Natural killer cell (primary cell): Measurements from ENCODE around the gene WDR93. TPM values are rescaled to one million over a fixed set of nuclear protein-coding genes. Genes with fewer than 3 reads are reported as not detected.

Experiments used
- ATAC-seq, 3 donors: fragments of 150-1000 bp in 2 of 3; fragments of 200-7000 bp in 1 of 3; cut with Tn5 transposase; 1 replicate in 1 of 3; 2 replicates in 2 of 3; pipeline ENCODE4 v1.10.0; 2021; ENCODE audit warnings: mild to moderate bottlenecking in 2 of 3, moderate library complexity in 2 of 3
- DNase-seq, 2 donors: peaks; one replicate each; pipeline versions ENCODE4 v3.0.0 to v3.0.0-alpha.2; 2013 to 2021; ENCODE audit warnings: mixed read lengths in 1 of 2
- H3K27ac ChIP-seq: one replicate; pipeline ENCODE4 v1.5.1; 2013; ENCODE audit warnings: mild to moderate bottlenecking, low read length
- H3K27me3 ChIP-seq: one replicate; pipeline ENCODE4 v1.6.1; 2013; ENCODE audit warnings: low read length; ENCODE audit not compliant: control insufficient read depth, insufficient read depth
- H3K36me3 ChIP-seq: one replicate; pipeline ENCODE4 v1.6.1; 2013; ENCODE audit warnings: low read length; ENCODE audit not compliant: control insufficient read depth, insufficient read depth
- H3K4me1 ChIP-seq: one replicate; pipeline ENCODE4 v1.6.1; 2013; ENCODE audit warnings: low read length; ENCODE audit not compliant: control insufficient read depth, insufficient read depth
- H3K4me3 ChIP-seq: one replicate; pipeline ENCODE4 v1.5.1; 2013; ENCODE audit warnings: low read length
- H3K9me3 ChIP-seq: one replicate; pipeline ENCODE4 v1.6.1; 2013; ENCODE audit warnings: low read length; ENCODE audit not compliant: control insufficient read depth, insufficient read depth
- H3K27ac Mint-ChIP-seq, 2 donors: one replicate each; pipeline ENCODE4 v1.8.0; 2022; ENCODE audit warnings: mild to moderate bottlenecking in 2 of 2, mixed read lengths in 2 of 2, moderate library complexity in 1 of 2
- H3K27me3 Mint-ChIP-seq, 2 donors: one replicate each; pipeline ENCODE4 v1.8.0; 2022; ENCODE audit warnings: low read depth in 2 of 2, mixed read lengths in 2 of 2
- H3K36me3 Mint-ChIP-seq: one replicate; pipeline ENCODE4 v1.8.0; 2022; ENCODE audit warnings: mixed read lengths
- H3K4me1 Mint-ChIP-seq, 2 donors: one replicate each; pipeline ENCODE4 v1.8.0; 2022; ENCODE audit warnings: mixed read lengths in 2 of 2
- H3K4me3 Mint-ChIP-seq: one replicate; pipeline ENCODE4 v1.8.0; 2022; ENCODE audit warnings: mild to moderate bottlenecking, moderate library complexity, mixed read lengths
- H3K9me3 Mint-ChIP-seq, 2 donors: one replicate each; pipeline ENCODE4 v1.8.0; 2022; ENCODE audit warnings: mixed read lengths in 2 of 2
- WGBS: methylation state at CpG from one replicate; pipeline ENCODE4 v1.1.7; 2013; ENCODE audit warnings: missing lambda C conversion rate; ENCODE audit not compliant: insufficient coverage; 5-methylcytosine and 5-hydroxymethylcytosine counted together
- intact Hi-C: fragments of 100-400 bp; cut with micrococcal nuclease; formaldehyde crosslinking; loops from one replicate; pipeline ENCODE4 v1.14.2; 2022
- total RNA-seq, 4 donors: library from RNA; stranded (reverse); fragments of 120-200 nt in 1 of 4; gene quantifications; one replicate each; pipeline versions ENCODE4 v1.2.3 to v1.2.4, GENCODE V29; 2013 to 2022
- TF ChIP-seq, protein P1 (sequence below): fragments of 200-600 bp; IDR thresholded peaks from one replicate; pipeline ENCODE4 v1.8.0; 2022; ENCODE audit warnings: antibody characterized with exemption

The WDR93 gene
- total RNA-seq, 3 donors from 2014 or later (not counting 1 experiment from before 2014, with no cell fraction given): 0.25 to 0.38 TPM; not detected in 1

DNA sequence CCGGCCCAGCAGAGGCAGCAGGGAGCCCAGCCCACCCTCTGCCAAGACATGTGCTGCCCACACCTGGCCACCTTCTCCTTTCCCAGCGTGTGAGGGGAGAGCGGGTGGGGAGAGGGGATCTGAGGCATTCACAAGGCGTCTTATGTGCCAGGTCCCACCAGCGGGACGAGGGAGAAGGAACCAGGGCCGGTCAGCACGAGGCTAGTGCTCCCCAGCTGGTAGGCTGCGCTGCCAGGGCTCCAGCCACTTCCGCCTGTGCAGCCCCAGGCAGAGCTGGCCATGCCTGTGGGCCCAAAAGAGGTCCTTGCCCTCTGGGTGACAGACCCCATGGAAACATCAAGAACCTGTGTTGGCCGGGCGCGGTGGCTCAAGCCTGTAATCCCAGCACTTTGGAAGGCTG, 54.5 kb downstream of the WDR93 start:
- no peaks in the 10 kb centered on the region for H3K27me3 Mint-ChIP-seq
- no peak for ATAC-seq
- no peaks in the 10 kb centered on the region for H3K36me3 Mint-ChIP-seq
- Histone ChIP-seq H3K4me3 (no peak overlapping the region), H3K36me3 (no peaks in the 10 kb centered on the region), H3K27ac (no peak overlapping the region), H3K9me3 (no peaks in the 10 kb centered on the region), H3K27me3 (peaks cover 2% of the 10 kb centered on the region), H3K4me1 (peaks cover 11% of the 10 kb centered on the region)
- H3K9me3 Mint-ChIP-seq: no peaks in the 10 kb centered on the region
- H3K4me3 Mint-ChIP-seq: no peak overlapping the region
- DNase-seq: no peak
- 92% methylated on average over 13 of the region's 13 CpGs for WGBS
- intact Hi-C loops: no loop called here
- TF ChIP-seq, protein P1, sequence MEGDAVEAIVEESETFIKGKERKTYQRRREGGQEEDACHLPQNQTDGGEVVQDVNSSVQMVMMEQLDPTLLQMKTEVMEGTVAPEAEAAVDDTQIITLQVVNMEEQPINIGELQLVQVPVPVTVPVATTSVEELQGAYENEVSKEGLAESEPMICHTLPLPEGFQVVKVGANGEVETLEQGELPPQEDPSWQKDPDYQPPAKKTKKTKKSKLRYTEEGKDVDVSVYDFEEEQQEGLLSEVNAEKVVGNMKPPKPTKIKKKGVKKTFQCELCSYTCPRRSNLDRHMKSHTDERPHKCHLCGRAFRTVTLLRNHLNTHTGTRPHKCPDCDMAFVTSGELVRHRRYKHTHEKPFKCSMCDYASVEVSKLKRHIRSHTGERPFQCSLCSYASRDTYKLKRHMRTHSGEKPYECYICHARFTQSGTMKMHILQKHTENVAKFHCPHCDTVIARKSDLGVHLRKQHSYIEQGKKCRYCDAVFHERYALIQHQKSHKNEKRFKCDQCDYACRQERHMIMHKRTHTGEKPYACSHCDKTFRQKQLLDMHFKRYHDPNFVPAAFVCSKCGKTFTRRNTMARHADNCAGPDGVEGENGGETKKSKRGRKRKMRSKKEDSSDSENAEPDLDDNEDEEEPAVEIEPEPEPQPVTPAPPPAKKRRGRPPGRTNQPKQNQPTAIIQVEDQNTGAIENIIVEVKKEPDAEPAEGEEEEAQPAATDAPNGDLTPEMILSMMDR: no peak
- H3K4me1 Mint-ChIP-seq: peaks cover 0 to 6% of the 10 kb centered on the region in 2 donors
- no peak overlapping the region for H3K27ac Mint-ChIP-seq

DNA sequence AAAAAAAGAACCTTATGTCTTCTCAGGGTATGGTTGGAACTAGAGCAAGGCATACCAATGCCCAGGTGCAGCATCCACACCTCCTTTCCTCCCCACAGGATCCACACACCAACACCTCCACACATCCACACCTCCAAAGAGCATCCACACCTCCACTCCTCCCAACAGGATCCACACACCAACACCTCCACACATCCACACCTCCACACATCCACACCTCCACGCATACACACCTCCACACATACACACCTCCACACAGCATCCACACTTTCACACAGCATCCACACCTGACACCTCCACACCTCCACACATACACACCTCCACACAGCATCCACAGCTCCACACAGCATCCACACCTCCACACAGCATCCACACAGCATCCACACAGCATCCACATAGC, 55.2 kb downstream of the WDR93 start:
- intact Hi-C loops: no loop called here
- peaks cover 2% of the 10 kb centered on the region for H3K27me3 ChIP-seq
- Mint-ChIP-seq H3K36me3 (no peaks in the 10 kb centered on the region), H3K4me3 (no peak overlapping the region), H3K9me3 (no peaks in the 10 kb centered on the region), H3K27me3 (no peaks in the 10 kb centered on the region), H3K27ac (no peak overlapping the region), H3K4me1 (peaks cover 0 to 4% of the 10 kb centered on the region in 2 donors)
- no peak for DNase-seq
- H3K9me3 ChIP-seq: no peaks in the 10 kb centered on the region
- peaks cover 12% of the 10 kb centered on the region for H3K4me1 ChIP-seq
- TF ChIP-seq, protein P1: no peak
- no peak overlapping the region for H3K4me3 ChIP-seq
- H3K27ac ChIP-seq: no peak overlapping the region
- no peaks in the 10 kb centered on the region for H3K36me3 ChIP-seq
- ATAC-seq: no peak
- WGBS: 89% methylated on average over 1 of the region's 1 CpG

- H3K4me1 ChIP-seq: peaks cover 15% of the 10 kb centered on the region
- H3K27me3 ChIP-seq: peaks cover 2% of the 10 kb centered on the region
- H3K9me3 ChIP-seq: no peaks in the 10 kb centered on the region
- H3K4me3 Mint-ChIP-seq: no peak overlapping the region
- H3K27me3 Mint-ChIP-seq: no peaks in the 10 kb centered on the region
- H3K4me3 ChIP-seq: no peak overlapping the region
- TF ChIP-seq, protein P1: no peak
- H3K36me3 Mint-ChIP-seq: no peaks in the 10 kb centered on the region
- no peak for DNase-seq
- H3K27ac Mint-ChIP-seq: no peak overlapping the region
- intact Hi-C loops: no loop called here
- 91% methylated on average over 9 of the region's 9 CpGs for WGBS
- no peak overlapping the region for H3K27ac ChIP-seq
- ATAC-seq: no peak
- no peaks in the 10 kb centered on the region for H3K36me3 ChIP-seq
- peaks cover 0 to 4% of the 10 kb centered on the region in 2 donors for H3K4me1 Mint-ChIP-seq
- no peaks in the 10 kb centered on the region for H3K9me3 Mint-ChIP-seq
Observed at GRCh38 chr15:89746386-89746780, 55.8 kb downstream of the WDR93 start.
